Neutrophil (primary cell): ENCODE results near the gene FSCN2.

ENCODE experiments used
- H3K27ac ChIP-seq: fragments of 200-600 bp; sonication (generic); 2 replicates; pipeline ENCODE4 v1.5.1; 2016; ENCODE audit warnings: mild to moderate bottlenecking, moderate library complexity
- H3K27me3 ChIP-seq: fragments of 200-600 bp; sonication (generic); 2 replicates; pipeline ENCODE4 v1.6.0; 2016; ENCODE audit warnings: mild to moderate bottlenecking
- H3K36me3 ChIP-seq: fragments of 200-600 bp; sonication (generic); 2 replicates; pipeline ENCODE4 v1.5.1; 2017
- H3K4me1 ChIP-seq, 2 experiments: fragments of 200-600 bp in 1 of 2; sonication (generic) in 1 of 2; 1 replicate in 1 of 2; 2 replicates in 1 of 2; pipeline versions ENCODE4 v1.5.1 to v1.6.1; 2013 to 2016; ENCODE audit warnings: low read depth in 1 of 2, low read length in 1 of 2, mild to moderate bottlenecking in 1 of 2, moderate library complexity in 1 of 2; ENCODE audit not compliant: control insufficient read depth in 1 of 2, insufficient read depth in 1 of 2
- H3K4me3 ChIP-seq, 2 experiments: fragments of 200-600 bp in 1 of 2; sonication (generic) in 1 of 2; 1 replicate in 1 of 2; 2 replicates in 1 of 2; pipeline ENCODE4 v1.5.1; 2013 to 2016; ENCODE audit warnings: low read depth in 1 of 2, low read length in 1 of 2, mild to moderate bottlenecking in 1 of 2, moderate library complexity in 1 of 2
- H3K9me3 ChIP-seq: fragments of 200-600 bp; sonication (generic); 2 replicates; pipeline ENCODE4 v1.5.1; 2016
- CTCF ChIP-seq: fragments of 200-600 bp; sonication (generic); IDR thresholded peaks from 2 replicates; pipeline ENCODE4 v1.5.1; 2016; ENCODE audit warnings: antibody characterized with exemption

The FSCN2 gene

DNA sequence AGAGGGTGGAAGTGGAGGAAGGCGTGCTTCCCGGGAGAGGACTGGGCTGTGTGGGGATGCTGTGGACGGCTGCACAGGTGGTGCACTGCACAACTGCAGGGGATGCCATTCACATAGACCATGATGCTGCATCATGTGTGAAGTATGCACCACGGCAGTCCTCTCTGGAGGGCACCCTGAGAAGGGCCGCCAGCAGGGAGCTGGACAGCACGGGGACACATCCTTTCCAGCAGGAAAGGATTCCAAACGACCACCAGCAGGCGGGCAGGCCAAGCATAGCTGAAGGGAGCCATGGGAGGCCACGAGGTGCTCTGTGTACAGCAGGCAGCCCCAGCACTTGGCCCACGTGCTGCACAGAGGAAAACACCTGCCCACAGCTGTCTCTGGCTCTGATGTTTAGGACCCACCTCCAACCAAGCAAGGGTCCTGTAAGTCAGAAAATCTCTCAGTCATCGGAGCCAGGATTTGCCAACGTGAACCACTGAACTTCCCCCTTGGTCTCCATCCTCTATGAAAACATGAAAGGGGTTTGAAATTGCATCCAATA lies 25.6 kb upstream of the FSCN2 start:
- no peak overlapping the region for H3K27ac ChIP-seq
- no peaks in the 10 kb centered on the region for H3K4me1 ChIP-seq
- no peak overlapping the region for H3K4me3 ChIP-seq
- no peak for TF ChIP-seq CTCF
- no peaks in the 10 kb centered on the region for H3K9me3 ChIP-seq
- H3K27me3 ChIP-seq, result peaks cover 23% of the 10 kb centered on the region
- H3K36me3 ChIP-seq, result no peaks in the 10 kb centered on the region

- peaks cover 2 to 3% of the 10 kb centered on the region in 2 experiments for H3K4me1 ChIP-seq
- H3K27ac ChIP-seq, result no peak overlapping the region
- H3K4me3 ChIP-seq, result no peak overlapping the region
- H3K27me3 ChIP-seq, result peaks cover 23% of the 10 kb centered on the region
- H3K36me3 ChIP-seq, result peaks cover 2% of the 10 kb centered on the region
- H3K9me3 ChIP-seq, result no peaks in the 10 kb centered on the region
- TF ChIP-seq CTCF, result no peak
Observed at GRCh38 chr17:81503619-81504018, 24.6 kb upstream of the FSCN2 start.

GRCh38 chr17:81508639-81509206 lies 19.5 kb upstream of the FSCN2 start:
- Histone ChIP-seq H3K4me3 (peak overlapping the region; percentile 88 to 100), H3K9me3 (no peaks in the 10 kb centered on the region), H3K27ac (peak overlapping the region; percentile 95), H3K27me3 (peaks cover 6% of the 10 kb centered on the region), H3K4me1 (peaks cover 34 to 45% of the 10 kb centered on the region in 2 experiments), H3K36me3 (peaks cover 41% of the 10 kb centered on the region)
- TF ChIP-seq CTCF, result no peak

GRCh38 chr17:81509207-81509971 lies 18.8 kb upstream of the FSCN2 start:
- H3K4me1 ChIP-seq, result peaks cover 40 to 51% of the 10 kb centered on the region in 2 experiments
- H3K27me3 ChIP-seq, result peaks cover 5% of the 10 kb centered on the region
- peak overlapping the region; percentile 88 to 100 for H3K4me3 ChIP-seq
- no peak for TF ChIP-seq CTCF
- no peaks in the 10 kb centered on the region for H3K9me3 ChIP-seq
- H3K27ac ChIP-seq, result peak overlapping the region; percentile 95
- H3K36me3 ChIP-seq, result peaks cover 41% of the 10 kb centered on the region

GRCh38 chr17:81509972-81510784 lies 18.0 kb upstream of the FSCN2 start:
- H3K9me3 ChIP-seq, result no peaks in the 10 kb centered on the region
- H3K36me3 ChIP-seq, result peaks cover 41% of the 10 kb centered on the region
- H3K27me3 ChIP-seq, result no peaks in the 10 kb centered on the region
- TF ChIP-seq CTCF, result no peak
- H3K4me3 ChIP-seq, result peak overlapping the region; percentile 88 to 100
- peak overlapping the region; percentile 95 for H3K27ac ChIP-seq
- peaks cover 44 to 52% of the 10 kb centered on the region in 2 experiments for H3K4me1 ChIP-seq
